MCF 10A (cell line): ENCODE measurements around the gene OR13J1. TPM values are rescaled to one million over a fixed set of nuclear protein-coding genes. Genes with fewer than 3 reads are reported as not detected.
A peak's percentile ranks its signal among the peaks of the same experiment; 100 is the strongest.

Source experiments
- BruUV-seq: library from RNA; stranded (reverse); fragments of 400-500 nt; replicated peaks from 2 replicates; lab custom pipeline; 2021; lab: Mats Ljungman, UMichigan
- CTCF ChIA-PET: fragments of 300-600 bp; sonication (Branson Sonifier 250); formaldehyde crosslinking; extraction: SDS; loops from one replicate; lab custom pipeline; 2021; ENCODE audit warnings: antibody characterized with exemption, inconsistent platforms; lab: Yijun Ruan, JAX
- POLR2A ChIA-PET: fragments of 300-600, 350-650 bp; sonication (Branson Sonifier 250); formaldehyde crosslinking; extraction: SDS; loops from one replicate; lab custom pipeline; 2020; ENCODE audit warnings: antibody characterized with exemption, inconsistent platforms; lab: Yijun Ruan, JAX
- DNase-seq: peaks from one replicate; pipeline ENCODE4 v3.0.0-alpha.2; 2018; ENCODE audit not compliant: unreplicated experiment
- H3K27ac Mint-ChIP-seq: one replicate; pipeline ENCODE4 v1.8.0; 2022; ENCODE audit warnings: mild to moderate bottlenecking, low read depth, mixed read lengths; ENCODE audit not compliant: unreplicated experiment
- H3K27me3 Mint-ChIP-seq: one replicate; pipeline ENCODE4 v1.8.0; 2022; ENCODE audit warnings: mixed read lengths; ENCODE audit not compliant: insufficient read depth, unreplicated experiment
- H3K36me3 Mint-ChIP-seq: one replicate; pipeline ENCODE4 v1.8.0; 2022; ENCODE audit warnings: mild to moderate bottlenecking, moderate library complexity, mixed read lengths; ENCODE audit not compliant: insufficient read depth, unreplicated experiment
- H3K4me1 Mint-ChIP-seq: one replicate; pipeline ENCODE4 v1.8.0; 2022; ENCODE audit warnings: mixed read lengths; ENCODE audit not compliant: insufficient read depth, unreplicated experiment
- H3K4me3 Mint-ChIP-seq: one replicate; pipeline ENCODE4 v1.8.0; 2022; ENCODE audit warnings: mild to moderate bottlenecking, moderate library complexity, mixed read lengths; ENCODE audit not compliant: unreplicated experiment
- H3K9me3 Mint-ChIP-seq: one replicate; pipeline ENCODE4 v1.8.0; 2022; ENCODE audit warnings: mixed read lengths; ENCODE audit not compliant: unreplicated experiment
- CTCF ChIP-seq: fragments of 200-600 bp; IDR thresholded peaks from one replicate; pipeline ENCODE4 v1.8.0; 2022; ENCODE audit warnings: antibody characterized with exemption, mild to moderate bottlenecking; ENCODE audit not compliant: unreplicated experiment
- intact Hi-C: fragments of 100-400 bp; cut with micrococcal nuclease; formaldehyde crosslinking; loops from 2 replicates; pipeline ENCODE4 v1.14.1; 2022
- total RNA-seq: library from RNA; stranded (reverse); gene quantifications from 2 replicates; pipeline ENCODE4 v1.2.3, GENCODE V29; 2022

Gene OR13J1
- total RNA-seq, 1 experiment from 2014 or later, result not detected

GRCh38 chr9:35839926-35840325, 30.3 kb downstream of the OR13J1 start:
- Mint-ChIP-seq H3K9me3 (no peaks in the 10 kb centered on the region), H3K36me3 (no peaks in the 10 kb centered on the region), H3K4me3 (no peak overlapping the region), H3K27ac (no peak overlapping the region), H3K4me1 (peaks cover 7% of the 10 kb centered on the region), H3K27me3 (peaks cover 10% of the 10 kb centered on the region)
- CTCF ChIA-PET, result interaction anchor here (0.6 to 1.3 kb wide), 2 partner anchors 43 to 90 kb away, joined by 3 read pairs; no protein-coding TSS in a partner anchor
- POLR2A ChIA-PET, result no interaction called here
- intact Hi-C loops, result no loop called here
- no TSS peak for BruUV-seq
- TF ChIP-seq CTCF, result no peak
- DNase-seq, result no peak

- H3K4me1 Mint-ChIP-seq, result peaks cover 6% of the 10 kb centered on the region
- CTCF ChIA-PET, result interaction anchor here (0.7 to 2.1 kb wide), 4 partner anchors 9 to 46 kb away, joined by 3 to 10 read pairs (median 6); no protein-coding TSS in a partner anchor
- H3K4me3 Mint-ChIP-seq, result no peak overlapping the region
Measured at GRCh38 chr9:35836595-35836994, 33.6 kb downstream of the OR13J1 start.

GRCh38 chr9:35835766-35836165, 34.4 kb downstream of the OR13J1 start:
- Mint-ChIP-seq H3K4me1 (peaks cover 6% of the 10 kb centered on the region), H3K4me3 (no peak overlapping the region), H3K9me3 (no peaks in the 10 kb centered on the region), H3K27me3 (peaks cover 10% of the 10 kb centered on the region), H3K27ac (no peak overlapping the region), H3K36me3 (no peaks in the 10 kb centered on the region)
- POLR2A ChIA-PET, result interaction anchor here (0.8 to 1.6 kb wide), 2 partner anchors 21 to 22 kb away, joined by 3 to 6 read pairs; partner anchors contain the start of gene HINT2
- intact Hi-C loops, result no loop called here
- no TSS peak for BruUV-seq
- no peak for TF ChIP-seq CTCF
- no peak for DNase-seq
- CTCF ChIA-PET, result interaction anchor here (0.6 to 2.1 kb wide), 6 partner anchors 8 to 106 kb away, joined by 3 to 10 read pairs (median 4); no protein-coding TSS in a partner anchor

More at GRCh38 chr9:35836595-35836994, 33.6 kb downstream of the OR13J1 start:
- DNase-seq, result no peak
- Mint-ChIP-seq H3K27ac (no peak overlapping the region), H3K36me3 (no peaks in the 10 kb centered on the region), H3K27me3 (peaks cover 10% of the 10 kb centered on the region), H3K9me3 (no peaks in the 10 kb centered on the region)
- no TSS peak for BruUV-seq
- POLR2A ChIA-PET, result interaction anchor here (1.6 kb wide), 1 partner anchor 21 kb away, joined by 3 read pairs; no protein-coding TSS in a partner anchor
- TF ChIP-seq CTCF, result no peak
- intact Hi-C loops, result no loop called here

GRCh38 chr9:35835216-35835632, 35.0 kb downstream of the OR13J1 start:
- Mint-ChIP-seq H3K9me3 (no peaks in the 10 kb centered on the region), H3K27me3 (peaks cover 10% of the 10 kb centered on the region), H3K36me3 (no peaks in the 10 kb centered on the region), H3K27ac (no peak overlapping the region), H3K4me3 (no peak overlapping the region), H3K4me1 (peaks cover 8% of the 10 kb centered on the region)
- ChIA-PET POLR2A (interaction anchor here (0.8 kb wide), 1 partner anchor 21 kb away, joined by 6 read pairs; the partner anchor contains the start of gene HINT2), CTCF (interaction anchor here (0.6 to 2.1 kb wide), 8 partner anchors 9 to 107 kb away, joined by 3 to 10 read pairs (median 4); no protein-coding TSS in a partner anchor)
- BruUV-seq, result no TSS peak
- intact Hi-C loops, result no loop called here
- TF ChIP-seq CTCF, result no peak
- DNase-seq, result peak; percentile 44
